T-helper 17 cell (primary cell): Measurements from ENCODE around the gene RGS3. TPM values are rescaled to one million over a fixed set of nuclear protein-coding genes. Genes with fewer than 3 reads are reported as not detected.

ENCODE experiments used
- ATAC-seq: fragments of 150-1000 bp; cut with Tn5 transposase; 2 replicates; pipeline ENCODE4 v1.10.0; 2021; ENCODE audit warnings: mild to moderate bottlenecking, moderate library complexity
- DNase-seq, 3 donors: peaks; one replicate each; pipeline versions ENCODE4 v3.0.0 to v3.0.0-alpha.2; 2020 to 2021
- H3K9me3 ChIP-seq: one replicate; pipeline ENCODE4 v1.7.0; 2013; ENCODE audit warnings: low read length, mild to moderate bottlenecking; ENCODE audit not compliant: control insufficient read depth, poor library complexity, severe bottlenecking
- H3K27ac Mint-ChIP-seq: one replicate; pipeline ENCODE4 v1.8.0; 2022; ENCODE audit warnings: mild to moderate bottlenecking, moderate library complexity, mixed read lengths
- H3K27me3 Mint-ChIP-seq: one replicate; pipeline ENCODE4 v1.8.0; 2022; ENCODE audit warnings: mixed read lengths
- H3K36me3 Mint-ChIP-seq: one replicate; pipeline ENCODE4 v1.8.0; 2022; ENCODE audit warnings: low read depth, mixed read lengths
- H3K4me1 Mint-ChIP-seq: one replicate; pipeline ENCODE4 v1.8.0; 2022; ENCODE audit warnings: mild to moderate bottlenecking, mixed read lengths
- H3K4me3 Mint-ChIP-seq: one replicate; pipeline ENCODE4 v1.8.0; 2022; ENCODE audit warnings: mild to moderate bottlenecking, moderate library complexity, mixed read lengths
- total RNA-seq, 4 donors: library from RNA in 2 of 4; stranded (reverse) in 2 of 4; gene quantifications; one replicate each; pipeline ENCODE4 v1.2.3 and lab custom pipeline; 2022 to 2026

Gene RGS3
- total RNA-seq, 2 donors from 2014 or later: 17.4 to 22.0 TPM

GRCh38 chr9:113603048-113603375 lies 139.5 kb downstream of the RGS3 start:
- Mint-ChIP-seq H3K27me3 (no peaks in the 10 kb centered on the region), H3K27ac (no peak overlapping the region), H3K36me3 (no peaks in the 10 kb centered on the region), H3K4me1 (peaks cover 3% of the 10 kb centered on the region), H3K4me3 (no peak overlapping the region)
- ATAC-seq: no peak
- H3K9me3 ChIP-seq: no peaks in the 10 kb centered on the region
- no peak for DNase-seq

DNA sequence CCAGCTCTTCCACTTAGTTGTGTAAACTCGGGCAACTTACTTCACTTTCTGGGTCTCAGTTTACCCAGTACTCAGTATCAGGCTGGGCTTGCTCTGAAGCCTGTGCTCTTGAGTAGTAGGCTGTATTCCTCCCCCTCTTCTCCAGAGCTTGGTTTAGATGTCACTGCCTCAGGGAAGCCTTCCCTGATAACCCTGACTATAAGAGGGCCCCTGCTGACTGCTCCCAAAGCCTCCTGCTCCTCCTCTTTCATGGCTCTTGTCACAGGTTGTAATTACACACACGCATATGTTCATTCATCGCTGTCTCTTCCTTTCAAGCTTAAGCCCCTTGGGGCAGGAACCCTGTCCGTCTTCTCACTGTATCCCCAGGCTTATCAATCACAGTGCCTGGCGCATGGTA lies 140.2 kb downstream of the RGS3 start:
- Mint-ChIP-seq H3K36me3 (no peaks in the 10 kb centered on the region), H3K4me3 (no peak overlapping the region), H3K27ac (no peak overlapping the region), H3K27me3 (no peaks in the 10 kb centered on the region), H3K4me1 (peaks cover 3% of the 10 kb centered on the region)
- DNase-seq: no peak
- H3K9me3 ChIP-seq: no peaks in the 10 kb centered on the region
- no peak for ATAC-seq

DNA sequence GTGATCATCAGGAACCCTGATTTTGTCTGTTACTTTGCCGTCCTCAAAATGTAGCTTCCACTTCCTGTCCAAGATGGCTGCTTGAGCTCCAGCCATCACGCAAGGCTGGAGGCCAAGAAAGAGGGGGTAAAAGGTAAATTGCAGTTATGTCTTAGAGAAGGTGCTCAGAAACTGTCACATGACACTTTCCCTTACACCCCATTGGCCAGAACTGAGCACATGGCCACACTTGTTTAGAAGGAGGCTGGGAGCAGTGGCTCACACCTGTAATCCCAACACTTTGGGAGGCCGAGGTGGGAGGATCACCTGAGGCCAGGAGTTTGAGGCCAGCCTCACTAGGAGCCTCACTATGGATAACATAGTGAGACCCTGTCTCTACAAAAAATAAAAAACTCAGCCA lies 140.9 kb downstream of the RGS3 start:
- ATAC-seq (no peak), DNase-seq (no peak)
- Mint-ChIP-seq H3K27ac (peak overlapping the region; percentile 2), H3K36me3 (no peaks in the 10 kb centered on the region), H3K27me3 (no peaks in the 10 kb centered on the region), H3K4me3 (no peak overlapping the region), H3K4me1 (peaks cover 3% of the 10 kb centered on the region)
- H3K9me3 ChIP-seq: no peaks in the 10 kb centered on the region

DNA sequence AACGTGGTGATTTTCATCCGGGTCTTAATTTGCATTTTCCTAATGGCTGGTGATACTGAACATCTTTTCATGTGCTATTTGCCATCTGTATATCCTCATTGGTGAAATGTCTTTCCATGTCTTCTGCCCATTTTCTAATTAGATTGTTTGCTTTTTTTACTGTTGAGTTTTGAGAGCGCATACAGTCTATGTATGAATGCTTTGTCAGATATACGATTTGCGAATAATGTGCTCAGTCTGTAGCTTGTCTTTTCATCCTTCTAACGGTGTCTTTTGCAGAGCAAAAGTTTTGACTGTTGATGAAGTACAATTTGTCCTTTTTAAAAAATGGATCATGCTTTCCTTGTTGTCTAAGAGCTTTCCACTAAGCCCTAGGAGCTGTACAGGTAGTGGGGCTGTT lies 143.0 kb downstream of the RGS3 start:
- Mint-ChIP-seq H3K4me1 (no peaks in the 10 kb centered on the region), H3K36me3 (no peaks in the 10 kb centered on the region), H3K4me3 (no peak overlapping the region), H3K27me3 (no peaks in the 10 kb centered on the region), H3K27ac (no peak overlapping the region)
- DNase-seq (no peak), ATAC-seq (no peak)
- no peaks in the 10 kb centered on the region for H3K9me3 ChIP-seq

DNA sequence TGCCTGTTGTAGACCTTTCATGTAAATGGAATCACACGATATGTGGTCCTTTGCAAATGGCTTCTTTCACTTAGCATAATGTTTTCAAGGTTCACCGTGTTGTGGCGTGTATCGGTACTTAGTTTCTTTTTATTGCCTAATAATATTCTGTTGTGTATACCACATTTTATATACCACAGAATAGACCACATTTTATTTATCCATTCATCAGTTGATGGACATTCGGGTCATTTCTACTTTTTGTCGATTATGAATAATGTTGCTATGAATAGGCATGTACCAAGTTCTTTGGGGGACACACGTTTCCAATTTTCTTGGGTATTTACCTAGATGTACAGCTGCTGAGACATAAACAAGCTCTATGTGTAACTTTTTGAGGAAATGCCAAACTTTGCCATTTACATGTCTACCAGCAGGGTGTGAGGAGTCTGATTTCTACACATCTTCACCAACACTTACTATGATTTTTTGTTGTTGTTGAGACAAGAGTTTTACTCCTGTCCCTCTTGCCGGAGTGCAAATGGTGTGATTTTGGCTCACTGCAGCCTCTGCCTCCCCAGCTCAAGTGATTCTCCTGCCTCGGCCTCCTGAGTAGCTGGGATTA lies 144.7 kb downstream of the RGS3 start:
- DNase-seq: no peak
- H3K9me3 ChIP-seq: no peaks in the 10 kb centered on the region
- H3K36me3 Mint-ChIP-seq: no peaks in the 10 kb centered on the region
- peaks cover 3% of the 10 kb centered on the region for H3K4me1 Mint-ChIP-seq
- H3K27me3 Mint-ChIP-seq: no peaks in the 10 kb centered on the region
- ATAC-seq: no peak
- H3K27ac Mint-ChIP-seq: no peak overlapping the region
- H3K4me3 Mint-ChIP-seq: no peak overlapping the region

DNA sequence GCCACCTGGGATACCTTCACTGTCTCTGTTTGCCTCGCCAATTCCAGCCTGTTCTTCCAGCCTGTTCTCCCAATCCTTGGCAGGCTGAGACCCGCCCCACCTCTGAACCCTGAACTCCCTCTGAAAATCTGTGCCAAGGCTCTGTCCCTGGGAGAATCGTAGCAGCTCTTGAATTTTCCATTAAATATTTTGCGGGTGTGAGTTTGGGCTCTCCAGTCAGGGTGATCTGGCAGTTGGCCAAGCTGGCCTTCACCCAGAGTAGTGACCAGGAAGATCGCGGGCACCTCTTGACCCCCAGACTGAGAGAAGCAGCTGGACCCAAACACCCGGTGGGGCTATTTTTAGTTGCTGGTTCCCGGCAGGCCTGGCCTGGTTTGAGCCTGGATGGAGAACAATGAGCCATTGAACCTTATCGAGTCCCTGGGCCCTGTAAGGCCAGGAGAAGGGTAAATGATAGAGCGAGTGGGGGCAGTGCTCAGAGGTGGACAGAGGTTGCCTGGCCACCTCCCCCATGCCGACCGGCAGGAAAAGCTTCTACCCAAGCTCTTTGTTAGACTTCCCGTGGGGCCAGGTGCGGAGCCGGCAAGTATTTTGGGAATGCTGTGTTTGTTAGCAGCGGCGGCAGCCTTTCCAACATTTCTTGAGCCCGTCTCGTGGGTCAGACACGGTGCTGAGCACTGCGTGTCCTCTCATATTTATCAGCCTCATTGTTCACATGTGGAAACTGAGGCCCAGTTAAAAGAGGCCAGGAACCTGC lies 146.2 kb downstream of the RGS3 start:
- Mint-ChIP-seq H3K27me3 (no peaks in the 10 kb centered on the region), H3K4me1 (peaks cover 7% of the 10 kb centered on the region), H3K36me3 (no peaks in the 10 kb centered on the region), H3K4me3 (no peak overlapping the region), H3K27ac (no peak overlapping the region)
- DNase-seq (no peak), ATAC-seq (no peak)
- H3K9me3 ChIP-seq: no peaks in the 10 kb centered on the region

DNA sequence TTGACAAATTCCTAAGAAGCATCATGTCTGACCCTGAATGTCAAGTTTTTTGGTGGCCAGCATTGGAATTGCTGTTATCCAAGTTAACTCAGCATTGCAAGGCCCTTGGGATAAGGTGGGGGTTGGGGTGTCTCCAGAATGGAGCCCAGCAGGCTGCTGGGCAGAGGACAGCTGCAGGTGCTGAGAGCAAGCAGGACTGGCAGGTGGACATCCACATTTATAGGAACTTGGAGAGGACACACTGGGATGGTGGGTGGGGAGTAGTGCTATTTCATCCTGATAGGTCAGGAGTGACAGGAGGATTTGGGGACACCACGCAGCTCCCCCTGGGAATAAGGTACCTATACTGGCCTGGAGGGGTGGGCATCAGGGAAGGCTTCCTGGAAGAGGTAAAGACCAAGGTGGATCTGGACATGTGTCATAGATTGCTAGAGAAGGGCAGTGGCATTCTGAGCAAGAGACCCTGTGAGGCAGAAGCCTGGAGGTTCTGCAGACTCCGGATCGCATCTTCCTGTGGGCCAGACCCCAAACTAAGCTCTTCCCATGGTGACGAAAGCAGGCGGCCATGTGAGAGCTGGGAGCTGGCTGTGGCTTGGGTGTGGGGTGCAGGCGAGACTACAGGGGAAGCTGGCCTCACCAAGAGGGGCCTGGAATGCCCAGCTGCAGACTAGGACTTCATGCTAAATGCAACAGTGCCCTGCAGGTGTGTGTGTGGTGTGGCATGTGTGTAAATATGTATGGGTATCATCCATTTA lies 148.1 kb downstream of the RGS3 start:
- H3K27ac Mint-ChIP-seq: no peak overlapping the region

DNA sequence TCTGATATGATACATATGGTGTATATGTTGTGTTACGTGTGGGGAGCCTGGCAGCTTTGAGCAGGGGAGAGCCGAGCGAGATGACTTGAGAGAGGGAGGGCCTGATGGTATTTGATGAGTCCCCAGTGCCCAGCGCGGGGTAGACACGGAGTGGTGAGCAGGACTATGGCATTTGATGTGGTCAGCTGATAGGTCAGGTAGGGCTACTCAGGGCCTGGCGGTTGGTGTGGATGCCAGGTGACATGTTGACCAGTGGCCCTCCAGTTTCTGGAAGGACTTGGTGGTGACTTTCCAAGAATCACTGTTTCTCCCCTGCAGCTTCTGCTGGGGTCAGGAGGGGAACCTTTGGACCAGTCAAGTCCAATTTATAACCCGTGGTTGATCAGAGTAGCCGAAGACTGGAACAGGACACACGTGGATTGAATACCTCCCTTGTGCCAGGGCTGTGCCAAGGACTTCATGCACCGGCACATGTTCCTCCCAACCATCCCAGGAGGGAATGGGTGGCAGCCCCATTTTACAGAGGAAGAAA lies 148.8 kb downstream of the RGS3 start:
- no peak for ATAC-seq
- no peaks in the 10 kb centered on the region for H3K36me3 Mint-ChIP-seq
- H3K9me3 ChIP-seq: no peaks in the 10 kb centered on the region
- H3K4me3 Mint-ChIP-seq: no peak overlapping the region
- H3K27me3 Mint-ChIP-seq: no peaks in the 10 kb centered on the region
- no peak overlapping the region for H3K27ac Mint-ChIP-seq
- peaks cover 11% of the 10 kb centered on the region for H3K4me1 Mint-ChIP-seq
- DNase-seq: no peak

More for the DNA sequence above, 148.1 kb downstream of the RGS3 start:
- Mint-ChIP-seq H3K4me3 (no peak overlapping the region), H3K4me1 (peaks cover 9% of the 10 kb centered on the region), H3K27me3 (no peaks in the 10 kb centered on the region), H3K36me3 (no peaks in the 10 kb centered on the region)
- H3K9me3 ChIP-seq: no peaks in the 10 kb centered on the region
- no peak for ATAC-seq
- DNase-seq: no peak

DNA sequence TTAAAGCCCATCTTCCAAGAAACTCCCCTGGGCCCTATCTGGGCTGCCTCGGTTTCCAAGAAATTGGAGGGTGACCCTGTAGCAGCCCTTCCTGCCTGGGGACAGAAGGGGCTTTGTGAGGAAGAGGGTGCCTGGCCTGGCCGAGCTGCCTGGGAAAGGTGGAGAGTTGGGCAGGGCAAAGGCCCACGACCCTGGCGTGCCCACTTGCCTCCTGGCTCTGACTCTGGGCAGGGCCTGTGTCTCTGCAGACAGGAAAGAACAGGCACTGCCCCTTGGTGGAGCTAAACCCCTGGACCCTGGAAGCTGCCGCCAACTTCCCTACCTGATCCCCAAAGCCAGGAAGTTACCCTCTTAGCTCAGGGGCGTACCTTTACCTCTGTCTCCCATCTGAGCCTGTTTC lies 149.3 kb downstream of the RGS3 start:
- Mint-ChIP-seq H3K4me3 (no peak overlapping the region), H3K36me3 (no peaks in the 10 kb centered on the region), H3K4me1 (peaks cover 13% of the 10 kb centered on the region), H3K27ac (no peak overlapping the region), H3K27me3 (no peaks in the 10 kb centered on the region)
- ATAC-seq (no peak), DNase-seq (no peak)
- no peaks in the 10 kb centered on the region for H3K9me3 ChIP-seq

GRCh38 chr9:113613815-113614413 lies 150.4 kb downstream of the RGS3 start:
- H3K27me3 Mint-ChIP-seq: peaks cover 4% of the 10 kb centered on the region
- no peak for DNase-seq
- no peaks in the 10 kb centered on the region for H3K36me3 Mint-ChIP-seq
- no peak overlapping the region for H3K4me3 Mint-ChIP-seq
- no peak overlapping the region for H3K27ac Mint-ChIP-seq
- H3K9me3 ChIP-seq: no peaks in the 10 kb centered on the region
- H3K4me1 Mint-ChIP-seq: peaks cover 13% of the 10 kb centered on the region
- ATAC-seq: no peak

GRCh38 chr9:113614843-113615648 lies 151.5 kb downstream of the RGS3 start:
- peaks cover 13% of the 10 kb centered on the region for H3K4me1 Mint-ChIP-seq
- no peaks in the 10 kb centered on the region for H3K36me3 Mint-ChIP-seq
- no peak overlapping the region for H3K27ac Mint-ChIP-seq
- no peak overlapping the region for H3K4me3 Mint-ChIP-seq
- no peaks in the 10 kb centered on the region for H3K9me3 ChIP-seq
- DNase-seq (no peak), ATAC-seq (peak; percentile 28)
- H3K27me3 Mint-ChIP-seq: peaks cover 15% of the 10 kb centered on the region

DNA sequence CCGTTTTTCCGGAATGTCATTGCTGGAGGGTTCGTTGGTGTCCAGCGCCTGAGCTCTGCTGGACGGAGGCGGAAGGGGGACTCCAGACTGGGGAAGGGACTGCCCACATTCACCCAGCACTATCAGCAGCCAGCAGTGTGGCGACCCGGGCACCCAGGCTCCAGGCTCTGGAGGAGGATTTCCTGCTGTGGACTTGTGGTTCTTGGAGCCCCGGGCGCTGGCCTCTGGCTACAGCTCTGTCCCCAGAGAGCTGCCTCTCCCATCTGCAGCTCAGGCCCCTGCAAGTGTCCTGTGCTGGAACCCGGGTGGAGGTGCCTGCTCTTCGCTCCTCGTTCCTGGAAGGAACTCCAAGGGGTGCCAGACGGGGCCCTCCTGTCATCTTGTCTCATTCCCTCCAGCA lies 152.6 kb downstream of the RGS3 start:
- H3K9me3 ChIP-seq: no peaks in the 10 kb centered on the region
- ATAC-seq (no peak), DNase-seq (no peak)
- Mint-ChIP-seq H3K27me3 (peaks cover 23% of the 10 kb centered on the region), H3K27ac (no peak overlapping the region), H3K4me1 (peaks cover 13% of the 10 kb centered on the region), H3K36me3 (no peaks in the 10 kb centered on the region), H3K4me3 (no peak overlapping the region)
